22Rv1 (cell line): Measurements from ENCODE around the gene CA5A.
A peak's percentile ranks its signal among the peaks of the same experiment; 100 is the strongest.
"Not testable (repeated sequence)": the region's sequence is repeated elsewhere in the genome, so short reads cannot be mapped to it uniquely, and the experiment has no call there.

ENCODE experiments used
- H3K27ac ChIP-seq: fragments of 450-650 bp; 2 replicates; pipeline ENCODE4 v1.5.1; 2017
- CTCF ChIP-seq: fragments of 450-650 bp; IDR thresholded peaks from 2 replicates; pipeline ENCODE4 v1.5.1; 2017; ENCODE audit warnings: mild to moderate bottlenecking
- ZFX ChIP-seq: fragments of 450-650 bp; IDR thresholded peaks from 2 replicates; pipeline ENCODE4 v1.6.1; 2017; ENCODE audit warnings: antibody characterized with exemption, borderline replicate concordance

The CA5A gene

GRCh38 chr16:87889762-87890161 is 46.6 kb downstream of the CA5A start:
- peak; percentile 51 for TF ChIP-seq CTCF
- not testable (repeated sequence) for H3K27ac ChIP-seq

- H3K27ac ChIP-seq: not testable (repeated sequence)
Measured at GRCh38 chr16:87888346-87888745, 48.0 kb downstream of the CA5A start.

- H3K27ac ChIP-seq: not testable (repeated sequence)
Measured at GRCh38 chr16:87887931-87888330, 48.4 kb downstream of the CA5A start.

GRCh38 chr16:87885371-87885967 is 50.9 kb downstream of the CA5A start:
- H3K27ac ChIP-seq: not testable (repeated sequence)

- no peak overlapping the region for H3K27ac ChIP-seq
- TF ChIP-seq ZFX (no peak), CTCF (no peak)
Measured at GRCh38 chr16:87882436-87883019, 53.8 kb downstream of the CA5A start.

- no peak for TF ChIP-seq CTCF
- no peak for TF ChIP-seq ZFX
- no peak overlapping the region for H3K27ac ChIP-seq
Measured at GRCh38 chr16:87881324-87882200, 54.8 kb downstream of the CA5A start.

- no peak for TF ChIP-seq ZFX
- no peak for TF ChIP-seq CTCF
- H3K27ac ChIP-seq: no peak overlapping the region
Measured at GRCh38 chr16:87880117-87880696, 56.1 kb downstream of the CA5A start.

- not testable (repeated sequence) for H3K27ac ChIP-seq
Measured at GRCh38 chr16:87879411-87880013, 56.8 kb downstream of the CA5A start.

- no peak for TF ChIP-seq CTCF
- TF ChIP-seq ZFX: no peak
- no peak overlapping the region for H3K27ac ChIP-seq
Measured at GRCh38 chr16:87878704-87879103, 57.6 kb downstream of the CA5A start.
